Measurements from ENCODE around the gene ANKRD39. TPM values are rescaled to one million over a fixed set of nuclear protein-coding genes. Genes with fewer than 3 reads are reported as not detected.
"Not testable (repeated sequence)": the region's sequence is repeated elsewhere in the genome, so short reads cannot be mapped to it uniquely, and the experiment has no call there.

Gene ANKRD39
- total and polyA plus RNA-seq, 2 donors (not counting 1 experiment from before 2014, with no cell fraction given), result 5.3 to 5.8 TPM

DNA sequence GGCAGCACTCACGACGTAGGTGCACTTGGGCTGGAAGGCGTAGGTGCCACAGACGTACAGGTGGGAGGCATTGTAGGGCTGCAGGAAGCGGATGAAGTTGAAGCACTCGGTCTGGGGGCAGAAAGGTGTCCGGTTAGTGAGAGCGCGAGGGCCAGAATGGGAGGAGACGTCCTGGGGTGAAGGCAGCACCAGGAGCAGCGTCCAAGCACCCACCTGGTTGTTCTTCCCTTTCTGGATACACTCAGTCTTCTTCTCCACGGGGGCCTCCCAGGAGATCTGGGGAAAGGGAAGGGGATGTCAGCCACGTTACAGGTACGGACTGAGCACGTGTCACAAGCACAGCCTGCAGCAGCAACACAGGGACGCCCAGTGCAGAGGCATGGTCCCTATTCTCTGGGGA, 7.8 kb upstream of the ANKRD39 start:
- Histone ChIP-seq H3K9me3 (ENCODE audit: control insufficient read depth, insufficient read depth, low read depth, low read length) (no peaks in the 10 kb centered on the region), H3K27ac (ENCODE audit: insufficient read depth, low read length) (no peak overlapping the region), H2AFZ (ENCODE audit: low read length) (no peak overlapping the region), H4K20me1 (ENCODE audit: control insufficient read depth, extremely low read depth, insufficient read depth, low read length) (no peaks in the 10 kb centered on the region), H3K4me2 (ENCODE audit: extremely low read depth, insufficient read depth, low read length) (no peak overlapping the region), H3K9ac (ENCODE audit: insufficient read depth, low read length) (no peak overlapping the region), H3K36me3 (ENCODE audit: control insufficient read depth, insufficient read depth, low read length) (peaks cover 41% of the 10 kb centered on the region), H3K27me3 (ENCODE audit: control insufficient read depth, insufficient read depth, low read length) (peaks cover 1% of the 10 kb centered on the region), H3K4me1 (ENCODE audit: control insufficient read depth, extremely low read depth, insufficient read depth, low read length) (peaks cover 13% of the 10 kb centered on the region), H3K79me2 (ENCODE audit: control insufficient read depth, insufficient read depth, low read length) (peaks cover 31% of the 10 kb centered on the region), H3K4me3 (replicated peaks in 1 of 4; ENCODE audit: control extremely low read depth in 1 of 4, insufficient read depth in 1 of 4, low read depth in 3 of 4, low read length in 4 of 4) (no peak overlapping the region)
- TF ChIP-seq CTCF (conservative IDR thresholded peaks at IDR 0.05 in 1 of 2, IDR thresholded peaks at IDR 0.05 in 1 of 2; ENCODE audit: low read depth in 1 of 2, low read length in 2 of 2) (no peak), EZH2 (IDR thresholded peaks at IDR 0.05; ENCODE audit: low read length, missing control alignments) (no peak)
- no peak for DNase-seq (ENCODE audit: low read depth in 2 of 2)

GRCh38 chr2:96864343-96865091, 6.7 kb upstream of the ANKRD39 start:
- peaks cover 48% of the 10 kb centered on the region for H3K36me3 ChIP-seq (ENCODE audit: control insufficient read depth, insufficient read depth, low read length)
- H3K4me1 ChIP-seq (ENCODE audit: control insufficient read depth, extremely low read depth, insufficient read depth, low read length), result peaks cover 13% of the 10 kb centered on the region
- no peaks in the 10 kb centered on the region for H4K20me1 ChIP-seq (ENCODE audit: control insufficient read depth, extremely low read depth, insufficient read depth, low read length)
- no peak overlapping the region for H3K4me2 ChIP-seq (ENCODE audit: extremely low read depth, insufficient read depth, low read length)
- H3K27ac ChIP-seq (ENCODE audit: insufficient read depth, low read length), result no peak overlapping the region
- H3K27me3 ChIP-seq (ENCODE audit: control insufficient read depth, insufficient read depth, low read length), result no peaks in the 10 kb centered on the region
- H2AFZ ChIP-seq (ENCODE audit: low read length), result no peak overlapping the region
- no peaks in the 10 kb centered on the region for H3K9me3 ChIP-seq (ENCODE audit: control insufficient read depth, insufficient read depth, low read depth, low read length)
- DNase-seq (ENCODE audit: low read depth in 2 of 2), result no peak
- H3K9ac ChIP-seq (ENCODE audit: insufficient read depth, low read length), result no peak overlapping the region
- TF ChIP-seq CTCF (conservative IDR thresholded peaks at IDR 0.05 in 1 of 2, IDR thresholded peaks at IDR 0.05 in 1 of 2; ENCODE audit: low read depth in 1 of 2, low read length in 2 of 2), result no peak
- TF ChIP-seq EZH2 (IDR thresholded peaks at IDR 0.05; ENCODE audit: low read length, missing control alignments), result no peak
- no peak overlapping the region for H3K4me3 ChIP-seq (replicated peaks in 1 of 4; ENCODE audit: control extremely low read depth in 1 of 4, insufficient read depth in 1 of 4, low read depth in 3 of 4, low read length in 4 of 4)
- H3K79me2 ChIP-seq (ENCODE audit: control insufficient read depth, insufficient read depth, low read length), result peaks cover 31% of the 10 kb centered on the region

DNA sequence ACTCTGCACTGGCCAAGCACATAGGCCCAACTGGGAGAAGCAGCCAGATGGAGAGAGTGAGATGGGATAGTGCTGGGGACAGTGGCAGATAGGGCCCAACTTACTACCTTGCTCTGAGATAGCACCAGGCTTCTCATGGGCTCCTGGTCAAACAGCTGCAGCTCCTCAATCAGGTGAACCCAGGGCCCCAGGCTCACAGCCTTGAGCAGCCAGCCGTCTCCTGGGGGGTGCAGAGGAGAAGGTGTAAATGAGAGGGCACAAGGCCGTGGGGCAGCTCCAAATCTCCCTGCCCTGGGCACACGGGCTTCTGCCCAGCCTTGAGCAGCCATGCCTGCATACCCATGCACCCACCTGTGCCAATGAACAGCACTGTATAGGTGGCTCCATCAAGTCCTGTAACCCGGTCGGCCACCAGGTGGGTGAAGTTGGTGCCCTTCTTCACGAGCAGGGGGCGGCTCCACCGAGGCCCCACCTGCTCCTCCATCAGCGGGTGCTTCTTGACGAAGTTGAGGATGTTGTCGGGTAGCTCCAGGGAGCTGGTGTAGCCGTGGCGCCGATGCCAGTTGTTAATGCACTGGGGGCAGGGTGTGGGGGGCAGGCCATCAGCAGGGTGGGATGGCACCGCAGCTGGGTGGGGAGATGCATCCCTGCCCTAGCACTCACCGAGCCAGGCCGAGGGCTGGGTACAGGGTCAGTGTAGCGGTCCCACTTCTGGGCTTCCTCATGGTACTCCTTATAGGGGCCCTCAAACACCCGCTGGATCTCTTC, 5.9 kb upstream of the ANKRD39 start:
- Histone ChIP-seq H3K27ac (ENCODE audit: insufficient read depth, low read length) (no peak overlapping the region), H3K36me3 (ENCODE audit: control insufficient read depth, insufficient read depth, low read length) (peaks cover 48% of the 10 kb centered on the region), H3K4me3 (replicated peaks in 1 of 4; ENCODE audit: control extremely low read depth in 1 of 4, insufficient read depth in 1 of 4, low read depth in 3 of 4, low read length in 4 of 4) (no peak overlapping the region), H3K9me3 (ENCODE audit: control insufficient read depth, insufficient read depth, low read depth, low read length) (no peaks in the 10 kb centered on the region), H3K27me3 (ENCODE audit: control insufficient read depth, insufficient read depth, low read length) (no peaks in the 10 kb centered on the region), H3K9ac (ENCODE audit: insufficient read depth, low read length) (no peak overlapping the region), H3K4me1 (ENCODE audit: control insufficient read depth, extremely low read depth, insufficient read depth, low read length) (peaks cover 17% of the 10 kb centered on the region), H2AFZ (ENCODE audit: low read length) (no peak overlapping the region), H3K79me2 (ENCODE audit: control insufficient read depth, insufficient read depth, low read length) (peaks cover 31% of the 10 kb centered on the region), H4K20me1 (ENCODE audit: control insufficient read depth, extremely low read depth, insufficient read depth, low read length) (no peaks in the 10 kb centered on the region), H3K4me2 (ENCODE audit: extremely low read depth, insufficient read depth, low read length) (no peak overlapping the region)
- TF ChIP-seq CTCF (conservative IDR thresholded peaks at IDR 0.05 in 1 of 2, IDR thresholded peaks at IDR 0.05 in 1 of 2; ENCODE audit: low read depth in 1 of 2, low read length in 2 of 2) (no peak), EZH2 (IDR thresholded peaks at IDR 0.05; ENCODE audit: low read length, missing control alignments) (no peak)
- DNase-seq (ENCODE audit: low read depth in 2 of 2), result no peak

DNA sequence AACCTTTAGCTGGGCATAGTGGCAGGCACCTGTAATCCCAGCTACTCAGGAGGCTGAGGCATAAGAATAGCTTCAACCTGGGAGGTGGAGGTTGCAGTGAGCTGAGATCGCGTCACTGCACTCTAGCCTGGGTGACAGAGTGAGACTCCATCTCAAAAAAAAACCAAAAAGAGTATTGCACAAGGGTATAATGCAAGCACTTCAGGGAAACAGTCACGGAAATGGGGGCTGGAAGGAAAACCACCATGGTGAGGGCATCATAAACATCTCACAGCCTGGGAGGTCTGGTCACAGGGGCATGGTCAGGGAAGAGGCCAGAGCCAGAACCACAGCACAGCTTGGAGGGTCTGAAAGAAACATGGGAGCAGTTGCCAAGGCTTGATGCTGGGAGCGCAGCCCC, 5.2 kb upstream of the ANKRD39 start:
- H3K36me3 ChIP-seq (ENCODE audit: control insufficient read depth, insufficient read depth, low read length), result peaks cover 48% of the 10 kb centered on the region
- H4K20me1 ChIP-seq (ENCODE audit: control insufficient read depth, extremely low read depth, insufficient read depth, low read length); H3K9me3 ChIP-seq (ENCODE audit: control insufficient read depth, insufficient read depth, low read depth, low read length); H3K27ac ChIP-seq (ENCODE audit: insufficient read depth, low read length); H3K9ac ChIP-seq (ENCODE audit: insufficient read depth, low read length); H3K27me3 ChIP-seq (ENCODE audit: control insufficient read depth, insufficient read depth, low read length); H3K4me2 ChIP-seq (ENCODE audit: extremely low read depth, insufficient read depth, low read length); H2AFZ ChIP-seq (ENCODE audit: low read length); H3K4me3 ChIP-seq (replicated peaks in 1 of 4; ENCODE audit: control extremely low read depth in 1 of 4, insufficient read depth in 1 of 4, low read depth in 3 of 4, low read length in 4 of 4); DNase-seq (ENCODE audit: low read depth in 2 of 2): not testable (repeated sequence)
- peaks cover 28% of the 10 kb centered on the region for H3K79me2 ChIP-seq (ENCODE audit: control insufficient read depth, insufficient read depth, low read length)
- peaks cover 19% of the 10 kb centered on the region for H3K4me1 ChIP-seq (ENCODE audit: control insufficient read depth, extremely low read depth, insufficient read depth, low read length)

Data from fibroblast of lung (primary cell).